Measurements from ENCODE around the gene THADA.
"Not testable (repeated sequence)": the region's sequence is repeated elsewhere in the genome, so short reads cannot be mapped to it uniquely, and the experiment has no call there.

THADA gene

DNA sequence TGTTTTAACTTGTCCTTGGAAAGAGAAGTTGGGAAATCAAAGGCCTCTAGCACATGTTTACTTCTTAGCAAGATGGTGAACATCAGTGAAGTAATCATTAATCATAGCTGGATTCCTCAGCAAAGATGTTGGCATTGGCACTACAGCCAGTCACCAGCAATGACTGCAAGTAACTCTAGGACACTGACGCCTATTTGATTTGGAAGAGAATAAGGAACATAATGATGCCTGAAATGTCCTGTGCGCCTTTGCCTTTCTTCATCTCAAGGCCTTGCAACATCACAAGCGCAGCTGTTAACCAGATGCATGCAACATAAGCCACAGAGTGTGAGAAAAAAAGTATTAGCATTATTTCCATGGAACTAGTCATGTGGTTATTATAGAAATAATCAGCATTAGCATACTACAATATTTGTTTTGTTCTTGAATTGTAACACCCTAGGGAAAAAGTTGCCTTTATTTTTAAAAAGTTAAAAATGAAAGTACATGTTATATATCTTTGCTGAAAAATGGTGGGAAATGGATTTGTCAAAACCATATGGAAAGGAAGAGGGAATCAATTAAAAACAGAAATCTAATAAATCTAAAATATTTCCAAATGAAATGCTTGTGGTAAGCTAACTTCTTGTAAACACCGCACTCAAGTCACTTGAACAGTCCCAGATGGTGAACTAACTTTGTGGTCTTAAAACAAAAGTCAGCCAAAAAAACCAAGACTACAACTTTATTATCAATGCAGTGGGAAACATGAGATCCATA, 55.6 kb downstream of the THADA start:
- Mint-ChIP-seq H3K27me3 (no peaks in the 10 kb centered on the region), H3K9me3 (no peaks in the 10 kb centered on the region), H3K4me3 (no peak overlapping the region), H3K36me3 (peaks cover 6 to 17% of the 10 kb centered on the region in 2 donors), H3K27ac (no peak overlapping the region), H3K4me1 (peaks cover 7 to 20% of the 10 kb centered on the region in 2 donors)
- DNase-seq, result no peak
- no peak for ATAC-seq (replicated peaks)

DNA sequence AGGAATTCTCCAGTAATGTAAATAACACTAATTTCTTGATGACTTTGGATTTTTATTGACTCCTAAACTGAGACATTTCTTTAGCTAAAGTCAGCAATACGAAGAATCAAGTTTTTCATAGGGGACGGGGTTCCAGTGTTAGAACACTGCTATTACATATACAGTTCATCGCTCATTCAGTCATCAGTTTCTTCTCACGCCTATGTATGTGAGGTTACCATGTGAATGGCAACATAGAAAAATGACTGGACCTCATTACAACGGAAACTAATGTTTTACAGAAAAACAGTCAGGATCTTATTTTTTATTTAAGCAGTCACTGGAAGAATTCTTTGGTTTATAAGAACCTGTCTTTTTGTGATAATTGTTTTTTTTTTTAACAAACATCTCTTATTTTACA, 56.4 kb downstream of the THADA start:
- Mint-ChIP-seq H3K27ac (no peak overlapping the region), H3K9me3 (no peaks in the 10 kb centered on the region), H3K4me3 (no peak overlapping the region), H3K4me1 (peaks cover 7 to 20% of the 10 kb centered on the region in 2 donors), H3K27me3 (no peaks in the 10 kb centered on the region), H3K36me3 (peaks cover 14 to 24% of the 10 kb centered on the region in 2 donors)
- ATAC-seq (replicated peaks) (no peak), DNase-seq (no peak)

DNA sequence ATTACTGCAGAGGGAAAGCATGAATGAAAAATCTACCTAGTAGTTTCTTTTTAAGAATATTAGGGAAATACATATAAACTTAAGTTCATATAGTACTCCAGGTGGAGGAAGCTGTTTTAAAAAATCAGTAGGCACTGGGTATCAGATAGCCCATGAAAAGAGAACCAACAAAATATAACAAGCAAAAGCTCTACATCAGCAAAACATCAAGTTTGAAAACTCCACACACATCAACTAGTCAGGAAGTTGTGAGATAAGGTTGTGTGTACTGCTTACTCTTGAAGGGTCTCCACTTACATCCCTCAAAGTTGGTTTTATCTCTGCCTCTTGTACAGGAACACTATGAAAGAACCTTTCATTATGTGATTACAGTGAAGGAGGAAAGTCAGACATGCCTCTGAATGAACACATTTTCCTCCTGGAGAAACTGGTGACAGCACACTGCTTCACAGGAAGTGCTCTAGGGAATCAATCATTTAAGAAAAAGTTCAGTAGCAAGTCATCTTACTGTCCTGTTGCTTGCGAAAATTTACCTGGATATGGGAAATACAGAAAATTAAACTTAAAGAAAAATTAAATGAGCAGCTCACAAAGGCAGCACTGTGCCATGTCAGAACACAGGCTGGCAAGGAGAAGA, 57.7 kb downstream of the THADA start:
- Mint-ChIP-seq H3K4me3 (no peak overlapping the region), H3K27ac (peak overlapping the region; percentile 7)

DNA sequence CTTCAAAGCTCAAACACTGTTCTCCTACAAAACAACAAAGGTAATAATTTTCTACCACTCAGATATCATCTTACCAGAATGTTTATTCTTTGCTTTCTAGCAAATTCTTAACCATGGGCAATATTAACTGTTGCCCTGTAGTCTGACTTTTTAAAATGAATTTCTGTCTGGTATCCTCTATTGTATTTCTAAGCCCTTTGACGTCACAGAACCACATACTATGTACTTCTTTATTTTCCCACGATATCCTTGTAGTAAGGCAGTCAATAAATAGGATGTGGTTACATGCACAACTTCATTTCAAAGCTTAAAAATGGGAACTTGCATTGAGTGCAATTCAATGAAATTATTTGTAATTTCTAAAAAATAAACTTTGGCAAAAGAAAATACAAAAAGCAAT, 58.7 kb downstream of the THADA start:
- Mint-ChIP-seq H3K27me3 (no peaks in the 10 kb centered on the region), H3K4me3 (no peak overlapping the region), H3K9me3 (no peaks in the 10 kb centered on the region), H3K27ac (peak overlapping the region; percentile 60), H3K4me1 (peaks cover 7 to 20% of the 10 kb centered on the region in 2 donors), H3K36me3 (peaks cover 29 to 42% of the 10 kb centered on the region in 2 donors)
- DNase-seq, result no peak
- peak; percentile 69 to 70 for ATAC-seq (replicated peaks)

More for the DNA sequence above, 57.7 kb downstream of the THADA start:
- ATAC-seq (replicated peaks) (no peak), DNase-seq (no peak)
- Mint-ChIP-seq H3K27me3 (no peaks in the 10 kb centered on the region), H3K36me3 (peaks cover 20 to 33% of the 10 kb centered on the region in 2 donors), H3K9me3 (no peaks in the 10 kb centered on the region), H3K4me1 (peaks cover 7 to 20% of the 10 kb centered on the region in 2 donors)

DNA sequence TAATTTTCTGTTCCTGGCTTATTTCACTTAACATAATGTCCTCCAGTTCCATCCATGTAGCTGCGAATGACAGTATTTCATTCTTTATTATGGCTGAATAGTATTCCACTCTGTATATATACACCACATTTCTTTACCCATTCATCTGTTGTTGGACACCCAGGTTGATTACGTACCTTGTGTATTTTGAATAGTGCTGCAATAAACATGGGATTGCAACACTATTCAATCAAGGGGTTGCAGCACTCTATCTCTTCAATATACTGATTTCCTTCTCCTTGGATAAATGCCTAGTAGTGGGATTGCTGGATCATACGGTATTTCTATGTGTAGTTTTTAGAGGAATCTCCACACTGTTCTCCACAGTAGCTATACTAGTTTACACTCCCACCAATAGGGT, 61.3 kb downstream of the THADA start:
- H3K4me1 Mint-ChIP-seq, result peaks cover 11 to 20% of the 10 kb centered on the region in 2 donors

DNA sequence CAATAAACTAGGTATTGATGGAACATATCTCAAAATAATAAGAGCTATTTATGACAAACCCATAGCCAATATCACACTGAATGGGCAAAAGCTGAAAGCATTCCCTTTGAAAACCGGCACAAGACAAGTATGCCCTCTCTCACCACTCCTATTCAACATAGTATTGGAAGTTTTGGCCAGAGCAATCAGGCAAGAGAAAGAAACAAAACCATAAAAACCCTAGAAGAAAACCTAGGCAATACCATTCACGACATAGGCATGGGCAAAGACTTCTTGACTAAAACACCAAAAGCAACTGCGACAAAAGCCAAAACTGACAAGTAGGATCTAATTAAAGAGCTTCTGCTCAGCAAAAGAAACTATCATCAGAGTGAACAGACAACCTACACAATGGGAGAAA, 63.3 kb downstream of the THADA start:
- H3K4me3 Mint-ChIP-seq; ATAC-seq (replicated peaks); DNase-seq; H3K27me3 Mint-ChIP-seq; H3K4me1 Mint-ChIP-seq; H3K9me3 Mint-ChIP-seq: not testable (repeated sequence)
- Mint-ChIP-seq H3K27ac (peak overlapping the region; percentile 9), H3K36me3 (peaks cover 34 to 39% of the 10 kb centered on the region in 2 donors)

More for the DNA sequence above, 61.3 kb downstream of the THADA start:
- no peak overlapping the region for H3K27ac Mint-ChIP-seq
- ATAC-seq (replicated peaks) (no peak), DNase-seq (no peak)
- H3K4me3 Mint-ChIP-seq, result no peak overlapping the region
- H3K27me3 Mint-ChIP-seq, result no peaks in the 10 kb centered on the region
- H3K9me3 Mint-ChIP-seq, result no peaks in the 10 kb centered on the region
- H3K36me3 Mint-ChIP-seq, result peaks cover 34 to 43% of the 10 kb centered on the region in 2 donors

DNA sequence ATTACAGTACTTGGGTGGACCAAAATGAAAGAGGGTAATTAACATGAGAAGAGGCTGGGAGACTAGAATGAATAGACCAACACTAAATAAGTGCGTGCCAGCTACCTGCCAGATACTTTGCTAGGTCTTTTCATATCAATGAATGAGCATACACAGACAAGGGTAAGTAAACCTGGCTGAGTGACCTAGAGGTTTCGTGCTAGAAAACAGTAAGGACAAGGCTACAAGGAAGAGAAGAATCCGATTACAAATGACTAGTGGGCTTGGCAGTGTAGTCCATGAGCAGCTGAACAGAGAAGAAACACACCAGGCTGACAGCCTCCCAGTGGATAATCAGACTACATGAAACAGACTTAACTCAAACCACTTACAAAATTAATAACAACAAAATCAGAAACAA, 64.6 kb downstream of the THADA start:
- Mint-ChIP-seq H3K36me3 (peaks cover 37 to 41% of the 10 kb centered on the region in 2 donors), H3K27ac (no peak overlapping the region), H3K4me3 (no peak overlapping the region), H3K27me3 (no peaks in the 10 kb centered on the region), H3K9me3 (peaks cover 0 to 2% of the 10 kb centered on the region in 2 donors), H3K4me1 (peaks cover 0 to 4% of the 10 kb centered on the region in 2 donors)
- no peak for DNase-seq
- no peak for ATAC-seq (replicated peaks)

DNA sequence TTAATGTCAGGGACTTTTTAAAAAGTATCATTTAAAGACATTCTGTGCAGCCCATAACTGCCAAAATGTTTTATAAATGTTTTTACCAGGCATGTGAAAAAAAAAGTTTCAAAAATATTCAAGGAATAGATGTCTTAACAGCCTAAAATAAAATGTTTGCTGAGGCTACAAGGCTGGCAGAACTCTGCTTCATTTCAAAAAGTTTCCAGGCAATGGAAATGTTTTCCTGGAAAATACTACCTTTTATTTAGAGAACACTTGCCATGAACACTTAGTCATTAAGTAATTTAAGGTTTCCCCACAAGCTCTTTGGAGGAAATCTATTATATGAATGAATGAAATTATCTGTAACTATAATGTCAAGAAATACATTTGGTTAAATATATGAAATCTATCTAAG, 68.8 kb downstream of the THADA start:
- H3K27me3 Mint-ChIP-seq, result no peaks in the 10 kb centered on the region
- H3K27ac Mint-ChIP-seq, result no peak overlapping the region

DNA sequence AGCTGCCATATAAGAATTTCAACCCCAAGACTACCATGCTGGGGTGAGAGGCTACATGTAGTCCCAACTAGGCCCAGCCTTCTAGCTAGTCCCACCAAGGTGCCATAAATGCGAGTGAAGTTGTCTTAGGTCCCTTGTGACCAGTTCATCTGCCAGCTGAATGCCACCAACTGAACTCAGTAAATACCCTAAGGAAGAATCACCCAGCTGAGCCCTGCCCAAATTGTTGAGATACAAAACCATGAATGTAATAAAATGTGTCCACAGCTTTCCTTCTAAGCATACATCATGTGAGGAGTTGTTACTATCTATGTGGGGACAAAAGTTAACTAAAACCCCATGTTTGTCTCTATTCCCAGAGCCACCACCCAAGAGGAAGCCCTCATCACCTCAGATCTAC, 70.3 kb downstream of the THADA start:
- Mint-ChIP-seq H3K9me3 (peaks cover 0 to 6% of the 10 kb centered on the region in 2 donors), H3K4me1 (peaks cover 2 to 6% of the 10 kb centered on the region in 2 donors), H3K27ac (no peak overlapping the region), H3K36me3 (peaks cover 26 to 27% of the 10 kb centered on the region in 2 donors), H3K4me3 (no peak overlapping the region), H3K27me3 (no peaks in the 10 kb centered on the region)
- no peak for DNase-seq
- no peak for ATAC-seq (replicated peaks)

More for the DNA sequence above, 68.8 kb downstream of the THADA start:
- no peak for DNase-seq
- peaks cover 4 to 6% of the 10 kb centered on the region in 2 donors for H3K4me1 Mint-ChIP-seq
- no peak for ATAC-seq (replicated peaks)
- no peak overlapping the region for H3K4me3 Mint-ChIP-seq
- peaks cover 0 to 6% of the 10 kb centered on the region in 2 donors for H3K9me3 Mint-ChIP-seq
- peaks cover 32% of the 10 kb centered on the region in 2 donors for H3K36me3 Mint-ChIP-seq

DNA sequence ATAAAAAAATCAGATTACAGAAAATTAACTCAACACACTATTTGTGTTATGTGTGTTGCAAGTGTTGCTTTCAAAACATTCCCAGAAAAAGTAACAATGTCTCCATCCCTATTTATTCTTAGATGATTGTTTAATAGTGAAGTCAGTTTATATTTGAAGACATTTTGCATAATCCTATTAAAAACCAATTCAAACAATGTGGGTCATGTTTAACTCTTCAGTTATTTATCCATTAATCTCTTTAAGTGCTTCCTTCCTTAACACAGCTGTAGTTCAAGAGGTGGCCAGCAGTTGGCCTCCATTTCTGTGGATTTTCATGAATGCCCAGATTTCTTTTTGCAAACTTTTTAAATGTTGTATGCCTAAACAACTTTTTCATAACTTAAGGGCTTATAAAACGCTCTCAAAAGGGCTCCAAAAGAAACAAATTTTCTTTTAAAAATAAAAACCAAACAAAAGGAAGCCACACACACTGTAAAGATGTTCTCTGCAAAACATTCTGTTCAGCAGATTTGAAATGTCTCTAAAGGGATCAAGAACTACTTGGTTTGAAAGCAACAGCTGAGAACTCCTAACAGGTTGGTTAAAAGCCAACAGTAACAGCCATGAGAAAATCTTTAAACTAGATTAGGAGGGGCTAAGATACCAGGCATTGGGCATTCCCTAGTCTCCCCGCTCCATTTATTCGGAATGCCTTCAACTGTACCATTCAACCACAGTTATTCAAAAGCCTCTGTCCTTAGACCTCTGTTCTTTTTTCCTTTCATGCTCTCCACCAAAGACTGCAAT, 71.5 kb downstream of the THADA start:
- Mint-ChIP-seq H3K36me3 (peaks cover 26 to 27% of the 10 kb centered on the region in 2 donors), H3K4me3 (no peak overlapping the region), H3K27me3 (no peaks in the 10 kb centered on the region), H3K9me3 (peaks cover 0 to 6% of the 10 kb centered on the region in 2 donors), H3K4me1 (peaks cover 7 to 10% of the 10 kb centered on the region in 2 donors), H3K27ac (no peak overlapping the region)
- DNase-seq (no peak), ATAC-seq (replicated peaks) (no peak)

DNA sequence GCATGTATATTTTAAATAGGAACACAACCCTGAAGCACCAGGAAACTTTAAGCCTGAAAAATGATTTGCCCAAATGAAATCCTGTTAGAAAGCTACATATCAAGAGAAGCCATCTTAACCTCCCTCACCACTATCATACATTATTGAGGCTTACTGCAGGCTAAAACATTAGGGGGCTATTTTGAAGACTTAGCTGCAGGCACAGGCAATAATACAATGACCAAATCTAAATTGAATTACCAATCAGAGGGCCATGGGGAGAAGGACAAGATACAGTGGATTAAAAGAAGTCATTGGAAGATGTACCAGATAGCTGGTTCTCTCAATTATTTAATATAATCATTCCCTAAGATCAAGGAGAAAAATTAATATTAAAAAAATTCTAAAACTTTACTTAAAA, 73.7 kb downstream of the THADA start:
- Mint-ChIP-seq H3K36me3 (peaks cover 26 to 27% of the 10 kb centered on the region in 2 donors), H3K4me3 (no peak overlapping the region), H3K9me3 (peaks cover 0 to 6% of the 10 kb centered on the region in 2 donors), H3K27ac (no peak overlapping the region), H3K4me1 (peaks cover 11 to 27% of the 10 kb centered on the region in 2 donors), H3K27me3 (no peaks in the 10 kb centered on the region)
- ATAC-seq (replicated peaks), result no peak
- no peak for DNase-seq

DNA sequence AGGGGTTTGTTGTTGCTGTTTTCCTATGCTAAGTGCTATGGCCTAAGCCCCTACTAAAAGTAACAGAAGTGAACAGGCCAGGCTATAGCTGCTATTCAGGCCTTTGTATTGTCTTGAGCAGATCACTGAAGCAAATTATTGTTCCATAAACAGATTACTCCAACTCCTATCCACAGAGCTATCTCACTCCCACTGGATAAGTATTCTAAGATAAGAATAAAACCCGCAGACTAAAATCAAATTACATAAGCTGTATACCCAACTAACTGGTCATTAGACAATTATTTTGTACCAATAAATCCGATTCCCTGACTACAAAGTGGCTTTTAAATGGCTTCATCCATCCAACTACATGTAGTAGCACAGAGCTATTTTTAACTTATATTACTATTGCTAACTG, 74.3 kb downstream of the THADA start:
- no peak for ATAC-seq (replicated peaks)
- Mint-ChIP-seq H3K9me3 (peaks cover 0 to 6% of the 10 kb centered on the region in 2 donors), H3K36me3 (peaks cover 24 to 25% of the 10 kb centered on the region in 2 donors), H3K4me1 (peaks cover 11 to 28% of the 10 kb centered on the region in 2 donors), H3K27ac (no peak overlapping the region), H3K27me3 (no peaks in the 10 kb centered on the region), H3K4me3 (no peak overlapping the region)
- no peak for DNase-seq

DNA sequence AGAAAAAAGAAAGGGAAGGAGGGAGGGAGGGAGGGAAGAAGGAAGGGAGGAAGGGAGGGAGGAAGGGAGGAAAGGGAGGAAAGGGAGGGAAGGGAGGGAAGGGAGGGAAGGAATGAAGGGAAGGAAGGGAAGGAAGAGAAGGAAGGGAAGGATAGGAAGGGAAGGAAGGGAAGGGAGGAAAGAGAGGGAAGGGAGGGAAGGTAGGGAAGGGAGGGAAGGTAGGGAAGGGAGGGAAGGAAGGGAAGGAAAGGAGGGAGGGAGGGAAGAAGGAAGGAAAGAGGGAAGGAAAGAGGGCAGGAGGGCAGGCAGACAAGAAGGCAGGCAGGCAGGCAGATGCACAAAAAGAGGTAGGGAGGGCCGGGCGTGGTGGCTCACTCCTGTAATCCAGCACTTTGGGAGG, 74.9 kb downstream of the THADA start:
- DNase-seq (no peak), ATAC-seq (replicated peaks) (no peak)
- H3K9me3 Mint-ChIP-seq, result peaks cover 0 to 2% of the 10 kb centered on the region in 2 donors
- H3K4me1 Mint-ChIP-seq, result peaks cover 16 to 34% of the 10 kb centered on the region in 2 donors
- no peaks in the 10 kb centered on the region for H3K27me3 Mint-ChIP-seq
- no peak overlapping the region for H3K4me3 Mint-ChIP-seq
- H3K36me3 Mint-ChIP-seq, result peaks cover 17 to 18% of the 10 kb centered on the region in 2 donors
- H3K27ac Mint-ChIP-seq, result no peak overlapping the region

DNA sequence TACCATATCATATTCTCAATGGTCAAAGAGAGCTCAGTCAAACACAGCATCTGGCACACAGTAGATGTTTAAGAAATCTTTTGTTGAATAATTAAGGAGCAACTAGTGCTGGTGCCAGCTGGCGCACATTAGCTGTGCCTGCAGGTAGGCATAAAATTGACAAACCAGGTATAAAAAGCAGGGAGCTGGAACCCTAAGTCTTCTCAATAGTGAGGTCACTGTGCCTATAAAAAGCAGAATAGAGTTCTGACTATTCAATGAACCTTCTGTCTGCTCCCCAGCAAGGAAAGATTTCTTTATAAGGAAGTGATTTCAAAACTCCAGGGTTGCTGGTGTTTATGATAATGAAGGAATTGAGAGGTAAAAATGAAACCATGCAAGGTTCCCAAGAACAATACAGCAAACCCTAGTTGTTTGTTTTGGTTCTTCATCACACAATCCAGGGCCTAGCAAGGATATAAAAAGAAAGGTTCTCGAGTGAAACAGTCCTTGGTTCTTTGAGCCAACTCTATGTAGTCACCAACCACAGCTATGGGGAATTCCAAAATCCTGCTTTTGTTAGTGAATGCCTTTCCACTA, 76.1 kb downstream of the THADA start:
- Mint-ChIP-seq H3K36me3 (peaks cover 5 to 6% of the 10 kb centered on the region in 2 donors), H3K4me3 (no peak overlapping the region), H3K27me3 (no peaks in the 10 kb centered on the region), H3K27ac (peak overlapping the region; percentile 22), H3K9me3 (no peaks in the 10 kb centered on the region), H3K4me1 (peaks cover 18 to 39% of the 10 kb centered on the region in 2 donors)
- peak; percentile 63 to 67 for ATAC-seq (replicated peaks)
- no peak for DNase-seq
